ENCODE measurements around the gene RYR3.

Gene RYR3

DNA sequence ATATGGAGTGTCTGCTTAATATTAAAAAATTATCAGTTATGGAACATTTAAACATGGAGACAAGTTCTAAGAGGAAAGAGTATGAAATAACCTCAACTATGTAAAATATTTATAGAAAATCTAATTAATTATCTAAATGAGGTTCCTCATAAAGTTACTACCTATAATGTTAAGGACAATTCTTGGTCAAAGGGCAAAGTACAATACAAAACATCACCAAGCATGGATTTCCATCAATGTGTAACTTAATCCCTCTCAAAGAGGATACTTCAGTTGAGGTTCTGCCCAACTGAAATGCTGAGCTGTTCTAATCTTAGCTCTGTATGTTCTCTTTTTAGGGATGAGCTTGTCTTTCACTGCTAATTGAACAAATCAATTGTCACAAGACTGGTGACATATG, 601.6 kb downstream of the RYR3 start:
- no peak for FAIRE-seq

DNA sequence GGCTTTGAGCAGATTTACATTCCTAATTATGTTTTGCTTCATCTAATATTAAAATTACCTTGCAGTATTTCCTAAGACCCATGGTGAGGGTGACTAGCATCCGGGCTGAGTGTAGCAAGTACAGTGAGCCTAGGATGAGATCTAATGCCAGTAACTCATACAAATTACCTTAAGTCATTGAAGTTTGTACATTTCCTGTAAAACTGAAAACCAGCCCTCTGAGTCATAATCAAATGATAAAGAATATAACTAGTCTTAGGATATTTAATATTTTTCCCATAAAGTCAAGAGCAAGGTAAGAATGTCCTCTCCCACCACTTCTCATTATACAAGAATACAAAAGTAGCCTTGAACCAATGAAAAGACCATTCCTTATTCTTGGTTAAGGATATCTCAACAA, 602.7 kb downstream of the RYR3 start:
- no peak for FAIRE-seq
